ENCODE results near the gene FBRSL1.

Gene FBRSL1

GRCh38 chr12:132537836-132538662 is 48.1 kb downstream of the FBRSL1 start:
- Histone ChIP-seq H3K9ac (ENCODE audit: low read length) (no peak overlapping the region), H3K4me2 (ENCODE audit: low read depth, low read length) (no peak overlapping the region), H3K9me3 (replicated peaks; ENCODE audit: insufficient read depth, low read length) (no peaks in the 10 kb centered on the region), H3K36me3 (replicated peaks; ENCODE audit: insufficient read depth, low read length) (no peaks in the 10 kb centered on the region), H3K9me2 (replicated peaks; ENCODE audit: insufficient read depth, low read length) (no peaks in the 10 kb centered on the region), H3K27me3 (replicated peaks; ENCODE audit: insufficient read depth, low read length) (no peaks in the 10 kb centered on the region), H3F3A (ENCODE audit: insufficient read depth, low read length) (no peaks in the 10 kb centered on the region), H3K27ac (ENCODE audit: low read length) (no peak overlapping the region), H4K20me1 (ENCODE audit: insufficient read depth, low read length) (no peaks in the 10 kb centered on the region), H3K4me3 (ENCODE audit: low read length) (no peak overlapping the region), H3K79me2 (ENCODE audit: low read length) (no peaks in the 10 kb centered on the region), H2AFZ (ENCODE audit: low read length) (no peak overlapping the region), H3K4me1 (ENCODE audit: low read length) (no peaks in the 10 kb centered on the region)
- no peak for DNase-seq
- TF ChIP-seq EZH2 (optimal IDR thresholded peaks at IDR 0.05; ENCODE audit: low read depth, low read length) (no peak), EZH2phosphoT487 (IDR thresholded peaks at IDR 0.05; ENCODE audit: low read length) (no peak)
- TF ChIP-seq, protein P1, sequence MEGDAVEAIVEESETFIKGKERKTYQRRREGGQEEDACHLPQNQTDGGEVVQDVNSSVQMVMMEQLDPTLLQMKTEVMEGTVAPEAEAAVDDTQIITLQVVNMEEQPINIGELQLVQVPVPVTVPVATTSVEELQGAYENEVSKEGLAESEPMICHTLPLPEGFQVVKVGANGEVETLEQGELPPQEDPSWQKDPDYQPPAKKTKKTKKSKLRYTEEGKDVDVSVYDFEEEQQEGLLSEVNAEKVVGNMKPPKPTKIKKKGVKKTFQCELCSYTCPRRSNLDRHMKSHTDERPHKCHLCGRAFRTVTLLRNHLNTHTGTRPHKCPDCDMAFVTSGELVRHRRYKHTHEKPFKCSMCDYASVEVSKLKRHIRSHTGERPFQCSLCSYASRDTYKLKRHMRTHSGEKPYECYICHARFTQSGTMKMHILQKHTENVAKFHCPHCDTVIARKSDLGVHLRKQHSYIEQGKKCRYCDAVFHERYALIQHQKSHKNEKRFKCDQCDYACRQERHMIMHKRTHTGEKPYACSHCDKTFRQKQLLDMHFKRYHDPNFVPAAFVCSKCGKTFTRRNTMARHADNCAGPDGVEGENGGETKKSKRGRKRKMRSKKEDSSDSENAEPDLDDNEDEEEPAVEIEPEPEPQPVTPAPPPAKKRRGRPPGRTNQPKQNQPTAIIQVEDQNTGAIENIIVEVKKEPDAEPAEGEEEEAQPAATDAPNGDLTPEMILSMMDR (IDR thresholded peaks at IDR 0.05; ENCODE audit: low read length) = no peak

DNA sequence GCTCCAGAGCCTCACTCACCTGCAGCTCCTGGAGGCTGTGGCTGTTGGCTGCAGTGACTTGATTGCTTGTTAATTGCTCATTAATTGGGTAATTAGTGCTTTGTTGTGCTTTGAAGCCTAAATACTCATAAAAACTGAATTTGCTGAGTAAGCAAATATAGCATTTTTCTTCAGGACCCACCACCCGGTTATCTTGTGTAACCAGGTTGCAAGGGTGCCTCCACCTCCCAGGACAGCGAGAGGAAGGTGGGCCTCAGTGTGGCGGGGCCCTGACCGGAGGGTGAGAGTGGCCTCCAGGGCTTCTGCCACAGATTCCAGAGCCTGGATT is 48.7 kb downstream of the FBRSL1 start:
- Histone ChIP-seq H3K9me3 (replicated peaks; ENCODE audit: insufficient read depth, low read length) (no peaks in the 10 kb centered on the region), H3K36me3 (replicated peaks; ENCODE audit: insufficient read depth, low read length) (no peaks in the 10 kb centered on the region), H2AFZ (ENCODE audit: low read length) (no peak overlapping the region), H3K79me2 (ENCODE audit: low read length) (no peaks in the 10 kb centered on the region), H3F3A (ENCODE audit: insufficient read depth, low read length) (no peaks in the 10 kb centered on the region), H3K4me1 (ENCODE audit: low read length) (no peaks in the 10 kb centered on the region), H3K9ac (ENCODE audit: low read length) (no peak overlapping the region), H4K20me1 (ENCODE audit: insufficient read depth, low read length) (no peaks in the 10 kb centered on the region), H3K27me3 (replicated peaks; ENCODE audit: insufficient read depth, low read length) (no peaks in the 10 kb centered on the region), H3K4me3 (ENCODE audit: low read length) (no peak overlapping the region), H3K9me2 (replicated peaks; ENCODE audit: insufficient read depth, low read length) (no peaks in the 10 kb centered on the region), H3K27ac (ENCODE audit: low read length) (no peak overlapping the region), H3K4me2 (ENCODE audit: low read depth, low read length) (no peak overlapping the region)
- TF ChIP-seq, protein P1 (IDR thresholded peaks at IDR 0.05; ENCODE audit: low read length) = no peak
- TF ChIP-seq EZH2phosphoT487 (IDR thresholded peaks at IDR 0.05; ENCODE audit: low read length) = no peak
- no peak for TF ChIP-seq EZH2 (optimal IDR thresholded peaks at IDR 0.05; ENCODE audit: low read depth, low read length)
- no peak for DNase-seq

GRCh38 chr12:132539016-132539773 is 49.2 kb downstream of the FBRSL1 start:
- no peaks in the 10 kb centered on the region for H3K4me1 ChIP-seq (ENCODE audit: low read length)
- no peaks in the 10 kb centered on the region for H4K20me1 ChIP-seq (ENCODE audit: insufficient read depth, low read length)
- H3F3A ChIP-seq (ENCODE audit: insufficient read depth, low read length) = no peaks in the 10 kb centered on the region
- H2AFZ ChIP-seq (ENCODE audit: low read length) = no peak overlapping the region
- no peak overlapping the region for H3K9ac ChIP-seq (ENCODE audit: low read length)
- no peak overlapping the region for H3K4me2 ChIP-seq (ENCODE audit: low read depth, low read length)
- H3K9me3 ChIP-seq (replicated peaks; ENCODE audit: insufficient read depth, low read length) = no peaks in the 10 kb centered on the region
- TF ChIP-seq EZH2 (optimal IDR thresholded peaks at IDR 0.05; ENCODE audit: low read depth, low read length) (no peak), EZH2phosphoT487 (IDR thresholded peaks at IDR 0.05; ENCODE audit: low read length) (no peak)
- TF ChIP-seq, protein P1 (IDR thresholded peaks at IDR 0.05; ENCODE audit: low read length) = no peak
- DNase-seq = no peak
- H3K79me2 ChIP-seq (ENCODE audit: low read length) = no peaks in the 10 kb centered on the region
- no peaks in the 10 kb centered on the region for H3K27me3 ChIP-seq (replicated peaks; ENCODE audit: insufficient read depth, low read length)
- H3K36me3 ChIP-seq (replicated peaks; ENCODE audit: insufficient read depth, low read length) = no peaks in the 10 kb centered on the region
- H3K9me2 ChIP-seq (replicated peaks; ENCODE audit: insufficient read depth, low read length) = no peaks in the 10 kb centered on the region
- no peak overlapping the region for H3K4me3 ChIP-seq (ENCODE audit: low read length)
- H3K27ac ChIP-seq (ENCODE audit: low read length) = no peak overlapping the region
